MM.1S (cell line): ENCODE data around the gene RALGPS2.

ENCODE experiments used
- EZH2 ChIP-seq: fragments of 300-600 bp; sonication (generic); optimal IDR thresholded peaks from 2 replicates; pipeline ENCODE3; 2017; ENCODE audit warnings: low read depth, mild to moderate bottlenecking, antibody characterized with exemption, low read length, mixed read lengths
- EZH2phosphoT487 ChIP-seq: fragments of 300-600 bp; sonication (generic); IDR thresholded peaks from 2 replicates; pipeline ENCODE4 v1.6.1; 2018; ENCODE audit warnings: antibody characterized with exemption, low read length
- TF ChIP-seq, protein P1 (sequence below): fragments of 300-600 bp; sonication (generic); IDR thresholded peaks from 2 replicates; pipeline ENCODE4 v1.5.1; 2016; ENCODE audit warnings: antibody characterized with exemption, low read length, mixed read lengths

DNA sequence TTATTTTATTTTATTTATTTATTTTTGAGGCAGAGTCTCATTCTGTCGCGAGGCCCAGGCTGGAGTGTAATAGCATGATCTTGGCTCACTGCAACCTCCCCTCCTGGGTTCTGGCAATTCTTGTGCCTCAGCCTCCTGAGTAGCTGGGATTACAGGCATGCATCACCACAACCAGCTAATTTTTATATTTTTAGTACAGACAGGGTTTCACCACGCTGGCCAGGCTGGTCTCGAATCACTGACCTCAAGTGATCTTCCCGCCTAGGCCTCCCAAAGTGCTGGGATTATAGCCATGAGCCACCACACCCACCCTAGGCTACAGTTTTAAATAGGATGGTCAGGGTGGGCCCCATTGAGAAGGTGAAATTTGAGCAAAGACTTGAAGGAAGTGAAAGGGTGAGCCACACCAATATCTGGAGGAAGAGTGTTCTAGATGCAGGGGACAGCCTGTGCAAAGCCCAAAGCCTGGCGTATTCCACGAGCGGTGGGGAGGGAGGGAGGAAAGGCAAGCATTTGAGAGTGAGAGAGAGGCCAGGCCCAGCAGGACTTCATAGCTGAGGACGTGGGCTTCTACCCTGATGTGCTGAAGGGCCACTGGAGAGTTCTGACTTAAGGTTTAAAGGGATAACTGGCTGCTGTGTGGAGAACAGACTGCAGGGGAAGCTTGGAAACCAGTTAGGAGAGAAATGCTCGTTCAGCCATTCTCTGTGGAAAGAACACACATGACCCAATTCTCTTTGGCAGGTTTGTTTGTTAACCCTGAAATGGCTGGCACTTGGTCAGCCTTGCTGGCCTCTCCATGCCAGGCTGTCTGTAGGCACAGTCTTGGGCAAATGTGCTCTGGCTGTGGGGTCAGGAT, 238.0 kb downstream of the RALGPS2 start:
- TF ChIP-seq EZH2 = no peak
- TF ChIP-seq, protein P1, sequence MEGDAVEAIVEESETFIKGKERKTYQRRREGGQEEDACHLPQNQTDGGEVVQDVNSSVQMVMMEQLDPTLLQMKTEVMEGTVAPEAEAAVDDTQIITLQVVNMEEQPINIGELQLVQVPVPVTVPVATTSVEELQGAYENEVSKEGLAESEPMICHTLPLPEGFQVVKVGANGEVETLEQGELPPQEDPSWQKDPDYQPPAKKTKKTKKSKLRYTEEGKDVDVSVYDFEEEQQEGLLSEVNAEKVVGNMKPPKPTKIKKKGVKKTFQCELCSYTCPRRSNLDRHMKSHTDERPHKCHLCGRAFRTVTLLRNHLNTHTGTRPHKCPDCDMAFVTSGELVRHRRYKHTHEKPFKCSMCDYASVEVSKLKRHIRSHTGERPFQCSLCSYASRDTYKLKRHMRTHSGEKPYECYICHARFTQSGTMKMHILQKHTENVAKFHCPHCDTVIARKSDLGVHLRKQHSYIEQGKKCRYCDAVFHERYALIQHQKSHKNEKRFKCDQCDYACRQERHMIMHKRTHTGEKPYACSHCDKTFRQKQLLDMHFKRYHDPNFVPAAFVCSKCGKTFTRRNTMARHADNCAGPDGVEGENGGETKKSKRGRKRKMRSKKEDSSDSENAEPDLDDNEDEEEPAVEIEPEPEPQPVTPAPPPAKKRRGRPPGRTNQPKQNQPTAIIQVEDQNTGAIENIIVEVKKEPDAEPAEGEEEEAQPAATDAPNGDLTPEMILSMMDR = no peak
- TF ChIP-seq EZH2phosphoT487 = no peak
